GM19397 (cell line): ENCODE results near the gene TRMT61A.
A peak's percentile ranks its signal among the peaks of the same experiment; 100 is the strongest.

Experiments
- ATAC-seq: cut with Tn5 transposase; IDR thresholded peaks from one replicate; pipeline ENCODE4 v1.9.1; 2021; ENCODE audit warnings: mild to moderate bottlenecking, moderate library complexity; ENCODE audit not compliant: unreplicated experiment

TRMT61A gene

DNA sequence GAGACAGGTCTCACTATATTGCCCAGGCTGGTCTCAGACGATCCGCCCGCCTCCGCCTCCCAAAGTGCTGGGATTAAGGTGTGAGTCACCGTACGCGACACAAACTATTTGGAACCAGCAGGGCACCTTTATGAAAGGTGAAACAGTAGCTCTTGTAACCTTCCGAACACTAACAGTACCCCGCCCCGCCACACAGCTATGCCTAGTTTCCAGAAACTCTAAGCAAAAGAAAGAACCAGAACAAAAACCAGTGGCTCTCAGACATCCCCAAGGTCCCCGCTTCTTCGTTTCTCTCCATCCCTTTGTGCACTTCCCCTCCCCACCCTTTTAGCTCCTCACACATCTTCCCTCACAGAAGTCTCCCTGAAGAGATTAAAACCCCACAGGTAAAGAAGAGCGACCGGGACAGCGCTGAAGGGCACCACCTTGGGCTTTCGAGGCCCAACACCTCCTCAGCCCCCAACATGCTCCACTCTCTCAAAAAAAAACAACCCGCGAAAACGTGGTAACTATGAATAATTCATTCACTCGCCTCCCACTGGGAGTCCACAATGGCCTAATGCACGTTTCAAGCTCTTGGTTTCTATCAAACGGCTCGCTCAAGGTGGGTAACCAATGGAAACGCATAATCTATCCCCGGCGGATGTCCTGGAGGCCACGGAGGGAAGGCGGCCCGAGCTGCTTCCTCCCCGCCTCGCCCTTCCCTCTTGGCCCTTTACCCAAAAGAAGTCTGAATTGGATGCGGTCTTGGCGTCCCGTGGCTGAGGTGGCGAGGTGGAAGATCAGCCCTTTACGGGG, 32.6 kb downstream of the TRMT61A start:
- ATAC-seq = peak; percentile 13

DNA sequence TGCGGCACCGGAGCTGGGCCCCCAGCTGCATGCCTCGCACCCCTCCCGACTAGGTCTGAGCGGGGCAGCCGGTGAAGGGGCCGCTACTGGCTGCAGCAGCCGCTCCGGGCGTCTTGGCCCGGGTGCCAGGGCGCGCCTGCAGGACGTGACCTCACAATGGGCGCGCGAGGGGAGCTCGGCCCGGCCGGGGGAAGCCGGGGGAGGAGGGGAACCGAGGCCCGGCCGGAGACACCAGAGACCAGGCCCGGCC, 33.1 kb downstream of the TRMT61A start:
- ATAC-seq = peak; percentile 26

DNA sequence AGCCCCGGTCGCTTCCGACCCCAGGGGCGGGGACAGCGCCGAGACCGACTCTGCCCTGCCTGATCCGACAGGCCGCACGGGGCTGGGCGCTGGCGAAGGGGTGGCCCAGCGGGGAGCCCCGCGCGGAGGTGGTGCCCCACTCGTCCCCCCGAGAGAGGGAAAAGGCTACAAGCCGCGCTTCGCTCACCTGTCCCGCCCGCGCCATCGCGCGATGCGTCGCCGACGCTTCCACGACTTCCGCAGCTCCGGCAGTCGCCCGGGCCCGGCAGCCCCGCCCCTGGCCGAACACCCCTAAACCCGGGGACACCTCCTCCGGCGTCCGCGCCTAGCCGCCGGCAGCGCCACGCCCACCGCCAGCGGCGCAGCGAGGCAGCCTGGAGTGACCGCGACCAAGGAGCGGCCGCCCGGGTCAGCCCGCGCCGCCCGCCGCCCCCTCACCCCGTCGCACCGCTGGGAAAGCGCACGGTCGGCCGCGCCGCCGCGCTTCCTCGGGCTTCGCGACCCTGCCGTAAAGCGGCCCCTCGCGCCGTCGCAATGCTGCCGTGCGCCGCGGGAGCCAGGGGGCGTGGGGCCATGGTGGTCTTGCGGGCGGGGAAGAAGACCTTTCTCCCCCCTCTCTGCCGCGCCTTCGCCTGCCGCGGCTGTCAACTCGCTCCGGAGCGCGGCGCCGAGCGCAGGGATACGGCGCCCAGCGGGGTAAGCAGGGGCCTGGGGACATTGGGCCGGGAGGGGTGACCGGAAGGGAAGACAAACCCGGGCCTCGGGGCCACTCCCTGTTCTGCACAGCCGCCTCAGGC, 33.6 kb downstream of the TRMT61A start, which contains the start of the genes BAG5 and COA8:
TSS of gene BAG5 (minus strand) at position 229 of the 797 bp plus-strand sequence. CDS start 1,493 bp downstream, outside the sequence.
TSS of gene COA8 (plus strand) at position 532 of the 797 bp plus-strand sequence. CDS start at position 574, 42 bp downstream.
- ATAC-seq = peak; percentile 81

DNA sequence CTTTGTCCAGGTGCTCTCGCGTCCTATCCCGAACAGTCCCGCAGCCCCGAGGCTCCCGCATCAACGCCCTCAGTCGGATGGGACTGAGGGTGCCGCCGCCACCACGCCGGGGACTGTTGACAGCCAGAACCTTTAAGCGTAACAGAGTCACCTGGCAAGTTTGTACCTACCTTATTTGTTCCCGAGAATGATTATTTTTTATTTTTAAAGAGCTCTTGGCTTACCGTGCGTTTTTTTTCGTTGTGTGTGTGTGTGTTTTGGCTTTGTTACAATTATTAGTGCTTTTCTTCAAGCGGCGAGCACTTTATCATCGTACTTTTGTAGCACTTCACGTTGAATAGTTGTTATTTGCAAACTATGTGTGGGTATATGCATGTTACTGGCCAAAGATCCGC, 34.2 kb downstream of the TRMT61A start:
- no peak for ATAC-seq

DNA sequence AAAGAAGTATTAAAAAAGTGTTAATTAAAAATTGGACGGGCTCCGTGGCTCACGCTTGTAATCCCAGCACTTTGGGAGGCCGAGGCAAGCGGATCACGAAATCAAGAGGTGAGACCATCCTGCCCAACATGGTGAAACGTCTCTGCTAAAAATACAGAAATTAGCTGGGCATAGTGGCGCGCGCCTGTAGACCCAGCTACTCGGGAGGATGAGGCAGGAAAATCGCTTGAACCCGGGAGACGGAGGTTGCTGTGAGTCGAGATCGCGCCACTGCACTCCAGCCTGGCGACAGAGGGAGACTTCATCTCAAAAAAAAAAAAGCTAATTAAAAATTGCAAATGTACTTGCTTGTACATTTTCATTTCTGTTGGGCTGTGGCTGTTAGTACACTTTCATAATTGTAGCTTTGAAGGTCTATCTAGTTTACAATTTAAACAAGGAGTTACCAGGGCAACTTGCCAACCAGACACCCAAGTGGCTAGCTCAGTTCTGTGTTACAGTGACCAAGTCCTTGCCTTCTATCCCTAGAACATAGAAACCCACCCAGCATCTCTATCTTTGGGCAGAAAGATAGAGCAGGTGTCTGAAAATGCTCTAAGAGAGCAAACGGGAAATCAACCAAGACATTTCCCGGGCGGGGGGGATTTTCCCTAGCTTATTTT, 35.0 kb downstream of the TRMT61A start:
- no peak for ATAC-seq

DNA sequence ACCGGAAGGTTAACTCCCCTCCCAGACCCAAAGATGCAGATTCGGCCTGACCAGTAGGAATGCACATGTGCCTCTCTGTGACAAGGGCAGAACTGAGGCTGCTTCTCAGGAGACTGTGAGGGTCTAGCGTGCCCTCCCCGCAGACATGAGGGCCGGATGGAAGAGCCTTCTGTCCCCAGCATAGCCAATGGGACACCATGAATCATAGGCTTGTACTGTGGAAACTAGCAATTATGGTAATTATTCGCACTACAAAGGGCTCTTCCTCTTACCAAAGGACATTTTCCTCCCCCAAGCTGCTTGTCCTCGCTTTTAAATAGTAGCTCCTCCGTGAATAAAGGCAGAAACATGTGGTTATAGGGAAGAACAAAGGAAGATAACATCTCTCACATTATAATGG, 40.0 kb downstream of the TRMT61A start:
- no peak for ATAC-seq

DNA sequence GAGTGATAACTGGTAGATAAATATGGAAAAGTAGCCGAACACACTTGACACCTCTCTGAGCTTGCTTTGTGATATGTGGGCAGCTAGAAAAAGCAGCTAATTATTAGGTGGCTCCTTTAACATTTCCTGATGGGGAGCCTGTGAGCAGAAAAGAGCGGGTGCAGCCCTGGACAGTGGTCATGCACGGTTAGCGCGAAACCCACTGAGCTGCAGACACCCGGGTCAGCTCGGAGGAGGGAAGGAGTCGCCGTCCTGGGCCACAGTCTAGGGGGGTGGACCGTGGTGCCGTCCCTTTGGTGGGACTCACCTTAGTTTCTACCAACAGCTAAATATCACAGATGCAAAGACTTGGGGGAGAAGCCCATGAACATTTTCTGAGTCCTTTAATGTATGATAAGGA, 40.4 kb downstream of the TRMT61A start:
- ATAC-seq = no peak

DNA sequence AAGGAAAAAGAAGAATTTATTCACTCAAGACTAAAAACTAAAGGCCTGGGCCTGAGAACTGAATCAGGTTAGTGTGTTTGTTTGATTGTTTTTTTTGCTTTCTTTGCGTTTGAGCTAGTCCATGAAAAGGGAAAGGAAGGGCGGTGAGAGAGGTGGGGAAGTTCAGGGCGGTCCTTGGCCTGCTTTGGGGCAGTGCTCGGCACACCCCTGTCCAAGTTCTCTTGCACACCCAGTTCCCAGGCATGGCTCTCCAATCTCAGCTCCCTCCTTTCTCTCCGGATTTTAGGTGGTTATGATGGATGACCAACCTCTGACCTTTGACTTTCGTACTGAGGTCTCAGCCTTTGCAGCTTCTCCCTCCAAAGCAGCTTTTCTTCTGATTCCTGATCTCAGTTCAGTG, 45.1 kb downstream of the TRMT61A start:
- no peak for ATAC-seq

DNA sequence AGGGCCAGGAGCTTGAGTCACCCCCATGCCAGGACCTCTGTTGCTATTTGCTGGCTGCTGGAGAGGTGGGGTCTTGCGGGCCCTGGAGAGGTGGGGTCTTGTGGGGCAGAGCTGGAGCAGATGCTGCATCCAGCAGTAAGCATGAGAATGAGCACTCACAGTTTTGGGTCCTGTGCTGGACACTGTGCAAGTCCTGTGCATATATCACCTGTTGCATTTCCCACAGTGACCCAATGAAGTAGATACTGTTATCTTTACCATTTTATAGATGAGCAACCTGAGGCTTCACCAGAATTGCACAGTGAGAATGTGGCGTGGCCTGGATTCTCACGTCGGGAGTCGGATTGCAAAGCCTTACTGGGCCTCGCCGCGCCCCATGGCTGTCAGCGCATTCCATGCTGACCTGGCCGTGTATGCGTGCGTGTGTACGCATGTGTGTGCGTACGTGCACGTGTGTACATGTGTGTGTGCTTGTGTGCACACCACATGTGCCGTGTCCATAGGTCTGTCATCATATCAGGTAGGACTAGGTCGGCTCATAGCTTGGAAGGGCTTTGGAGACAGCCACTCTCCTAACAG, 45.8 kb downstream of the TRMT61A start:
- ATAC-seq = no peak

DNA sequence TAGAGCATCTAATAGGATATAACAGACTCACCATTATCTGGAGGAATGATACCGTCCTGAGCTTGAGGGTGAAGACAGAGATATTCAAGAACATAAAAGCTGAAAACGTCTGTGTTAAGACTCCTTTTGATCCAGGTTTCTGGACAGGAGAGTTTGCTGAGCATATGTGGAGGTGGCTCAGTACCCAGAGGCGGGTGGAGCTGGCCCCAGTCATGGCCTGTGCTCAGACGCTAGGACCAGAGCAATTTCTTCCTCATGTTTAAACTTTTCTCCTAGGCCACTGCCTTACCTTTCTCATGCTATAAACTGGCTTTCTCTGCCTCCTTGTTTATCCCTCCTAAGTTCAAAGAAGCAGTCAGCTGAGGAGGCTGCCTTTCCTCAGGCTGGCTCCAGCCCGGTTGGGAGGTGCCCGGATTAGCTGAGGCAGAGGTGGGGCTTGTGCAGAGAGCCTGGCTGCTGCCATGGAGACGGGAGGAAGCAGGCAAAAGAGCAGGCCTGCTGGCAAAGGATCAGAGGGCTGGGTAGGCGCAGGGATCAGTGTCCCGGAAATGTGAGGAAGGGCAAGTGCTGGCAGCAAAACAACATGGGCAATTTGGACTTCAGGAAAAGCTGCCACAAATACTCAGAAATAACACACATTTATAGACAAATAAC, 47.5 kb downstream of the TRMT61A start:
- no peak for ATAC-seq

DNA sequence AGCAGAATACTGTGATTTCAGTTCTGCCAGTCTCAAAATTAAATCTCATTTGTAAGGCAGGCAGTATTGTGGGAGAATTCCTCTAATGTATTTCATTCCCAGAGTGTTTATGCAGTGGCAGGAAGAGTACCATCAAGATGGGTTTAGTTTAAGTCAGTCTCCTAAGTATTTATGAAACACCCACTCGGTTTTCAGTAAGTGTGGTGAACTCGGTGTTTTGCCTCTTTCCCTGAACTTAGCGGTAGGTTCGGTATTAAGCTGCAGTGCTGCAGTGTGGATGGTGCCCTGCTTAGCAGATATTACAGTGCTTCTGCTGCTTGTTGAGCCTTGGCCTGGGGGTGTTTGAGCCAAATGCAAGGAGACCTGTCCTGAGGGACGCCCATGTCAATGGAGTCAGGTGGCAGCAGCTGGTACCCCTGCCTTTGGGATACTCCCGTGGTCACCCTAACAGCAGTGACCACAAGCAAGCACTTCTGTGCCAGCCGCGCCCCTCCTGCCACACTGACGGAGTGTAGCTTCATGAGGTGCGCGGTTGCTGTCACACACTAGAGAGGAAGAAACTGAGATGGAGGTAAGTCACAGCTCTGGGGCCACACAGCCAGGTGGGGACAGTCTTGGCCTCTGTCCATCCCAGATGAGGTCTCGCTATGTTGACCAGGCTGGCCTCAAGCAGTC, 49.5 kb downstream of the TRMT61A start:
- ATAC-seq = no peak

DNA sequence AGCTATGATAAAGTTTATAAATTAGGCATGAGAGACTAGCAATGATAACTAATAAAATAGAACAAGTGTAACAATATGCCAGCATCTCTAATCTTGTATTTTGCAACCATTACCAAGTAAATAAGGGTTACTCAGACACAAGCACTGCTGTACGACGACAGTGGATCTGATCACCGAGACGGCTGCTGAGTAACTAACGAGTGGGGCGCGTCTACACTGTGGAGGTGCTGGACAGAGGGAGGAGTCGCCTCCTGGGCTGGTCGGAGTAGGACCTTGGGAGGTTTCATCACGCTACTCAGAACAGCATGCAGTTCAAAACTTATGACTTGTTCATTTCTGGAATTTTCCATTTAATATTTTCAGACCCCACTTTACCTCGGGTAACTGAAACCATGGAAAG, 52.2 kb downstream of the TRMT61A start:
- no peak for ATAC-seq

DNA sequence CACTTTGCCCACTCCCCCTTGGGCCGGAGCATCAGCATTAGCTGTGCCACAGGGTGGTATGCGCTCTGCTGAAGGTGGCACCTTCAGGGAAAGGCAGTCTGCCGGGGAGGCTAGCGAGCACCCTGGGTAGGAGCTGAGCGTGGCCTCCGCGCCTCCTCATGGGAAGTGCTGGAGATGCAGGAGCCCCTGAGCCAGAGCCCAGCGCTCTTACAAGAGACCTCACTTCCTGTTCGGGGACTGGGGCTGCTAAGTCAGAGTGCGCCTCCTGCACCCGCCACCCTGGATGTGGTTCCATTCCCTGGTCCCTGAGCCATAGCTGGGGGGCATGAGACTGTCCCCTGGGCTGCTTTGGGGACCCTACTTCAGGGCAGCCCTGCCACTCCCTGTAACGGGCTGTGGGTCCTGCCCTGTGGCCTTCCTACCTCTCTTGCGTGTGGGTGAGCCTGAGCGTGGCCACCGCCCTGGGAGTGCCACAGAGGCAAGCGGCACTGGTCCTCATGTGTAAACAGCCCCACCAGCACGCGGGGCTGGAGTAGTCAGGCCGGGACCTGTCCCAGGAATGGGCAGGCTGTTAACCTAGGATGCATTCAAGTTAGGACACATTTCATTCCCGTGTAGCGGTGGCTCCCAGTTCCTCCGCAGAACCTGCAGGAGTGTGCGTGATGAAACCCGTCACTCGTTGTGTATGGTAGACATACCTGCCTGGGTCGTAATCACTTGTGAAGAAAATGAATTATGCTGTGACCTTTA, 53.1 kb downstream of the TRMT61A start:
- ATAC-seq = no peak

DNA sequence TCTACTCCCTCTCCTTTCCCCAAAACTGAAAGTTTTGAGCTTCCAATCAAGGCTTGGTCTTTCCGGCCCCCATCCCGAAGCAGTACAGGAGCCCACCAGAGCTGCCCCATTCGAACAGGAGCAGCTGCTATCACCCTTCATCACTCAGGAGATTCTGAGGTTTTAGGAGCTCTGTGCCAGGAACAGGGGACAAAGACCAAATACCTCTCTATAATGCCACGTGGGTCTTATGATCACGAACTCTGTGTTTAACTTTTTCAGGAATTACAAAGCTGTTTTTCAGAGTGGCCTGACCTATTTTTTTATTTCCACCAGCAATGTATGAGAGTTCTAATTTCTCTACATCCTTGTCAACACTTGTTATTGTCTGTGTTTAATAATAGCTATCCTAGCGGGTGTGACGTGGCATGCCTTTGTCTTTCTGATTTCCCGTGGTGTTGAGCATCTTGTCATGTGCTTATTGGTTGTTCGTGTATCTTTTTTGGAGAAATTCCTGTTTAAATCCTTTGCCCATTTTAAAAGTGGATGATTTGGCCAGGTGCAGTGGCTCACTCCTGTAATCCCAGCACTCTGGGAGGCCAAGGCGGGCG, 55.4 kb downstream of the TRMT61A start:
- no peak for ATAC-seq
